LNCAP (cell line): ENCODE measurements around the gene INHBB.
A peak's percentile ranks its signal among the peaks of the same experiment; 100 is the strongest.

Experiments used
- CTCF ChIP-seq: fragments of 450-650 bp; IDR thresholded peaks from 2 replicates; pipeline ENCODE4 v1.5.1; 2017; ENCODE audit warnings: mild to moderate bottlenecking

The INHBB gene

DNA sequence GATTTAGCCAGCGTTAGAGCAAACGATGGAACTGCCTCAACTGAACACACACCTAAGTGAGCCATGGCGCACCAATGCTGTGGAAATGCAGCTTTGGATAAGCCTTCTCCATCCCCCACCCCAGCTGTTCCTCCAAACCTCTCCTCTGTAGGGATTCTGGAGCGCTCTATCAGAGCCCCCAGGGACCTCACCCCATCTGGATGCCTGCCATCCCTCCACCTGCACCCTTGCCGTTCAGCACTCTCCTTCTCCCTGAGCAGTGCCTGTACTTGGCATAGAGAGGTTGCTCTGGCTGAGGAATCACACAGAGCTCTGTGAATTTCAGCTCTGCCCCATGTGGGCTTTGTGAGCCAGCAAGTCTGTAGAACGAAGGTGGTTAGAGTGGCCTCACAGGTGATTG is 42.8 kb upstream of the INHBB start:
- TF ChIP-seq CTCF = no peak

GRCh38 chr2:120305296-120305695 is 40.6 kb upstream of the INHBB start:
- peak; percentile 48 for TF ChIP-seq CTCF

- no peak for TF ChIP-seq CTCF
Measured at GRCh38 chr2:120305937-120306490, 39.9 kb upstream of the INHBB start.

- no peak for TF ChIP-seq CTCF
Measured at GRCh38 chr2:120307482-120307881, 38.5 kb upstream of the INHBB start.

DNA sequence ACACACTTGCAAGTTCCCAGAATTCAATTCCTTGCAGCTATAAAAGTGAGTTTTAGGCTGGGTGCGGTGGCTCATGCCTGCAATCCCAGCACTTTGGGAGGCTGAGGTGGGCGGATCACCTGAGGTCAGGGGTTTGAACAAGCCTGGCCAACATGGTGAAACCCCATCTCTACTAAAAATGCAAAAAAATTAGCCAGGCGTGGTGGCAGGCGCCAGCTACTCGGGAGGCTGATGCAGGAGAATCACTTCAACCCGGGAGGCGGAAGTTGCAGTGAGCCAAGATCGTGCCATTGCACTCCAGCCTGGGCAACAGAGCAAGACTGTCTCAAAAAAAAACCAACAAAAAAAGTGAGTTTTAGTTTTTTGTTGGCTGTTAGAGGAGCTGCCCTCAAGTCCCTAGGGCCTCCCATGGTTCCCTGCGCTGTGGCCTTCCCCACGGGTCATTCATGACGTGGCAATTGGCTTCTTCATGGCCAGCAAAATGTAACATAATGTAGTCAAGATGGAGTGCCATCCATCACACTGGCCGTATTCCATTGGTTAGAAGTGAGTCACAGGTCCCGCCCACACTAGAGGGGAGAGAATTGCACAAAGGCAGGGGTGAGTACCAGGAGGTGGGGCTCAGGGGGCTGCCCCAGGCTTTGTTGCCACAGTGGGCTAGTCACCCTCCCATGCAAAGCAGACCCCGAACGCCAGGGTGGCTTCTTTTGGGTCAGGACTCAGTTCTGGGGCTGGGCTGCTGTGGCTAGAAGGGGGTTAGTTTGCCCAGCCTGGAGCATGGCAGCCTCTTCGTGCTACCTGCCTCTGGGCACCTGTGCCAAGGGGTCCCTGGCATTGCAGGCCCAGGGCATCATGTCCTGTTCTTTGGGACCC is 37.7 kb upstream of the INHBB start:
- TF ChIP-seq CTCF = no peak

DNA sequence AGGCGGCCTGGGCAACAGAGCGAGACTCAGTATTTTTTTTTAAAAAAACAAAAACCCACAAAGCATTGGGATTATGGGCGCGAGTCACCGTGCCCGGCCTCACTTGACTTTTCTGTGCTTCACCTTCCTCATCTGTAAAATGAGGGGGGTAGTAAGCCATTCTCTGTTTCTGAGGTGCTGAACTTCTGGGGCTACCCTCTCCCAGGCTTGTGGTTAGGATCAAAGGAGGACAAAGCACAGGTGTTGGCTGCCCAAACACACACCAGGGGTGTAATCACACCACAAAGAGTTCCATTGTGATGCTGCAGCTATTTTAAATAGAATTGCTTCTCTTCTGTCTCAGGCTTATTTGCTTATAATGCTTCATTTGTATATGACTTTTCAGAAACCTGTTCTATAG is 35.8 kb upstream of the INHBB start:
- no peak for TF ChIP-seq CTCF

GRCh38 chr2:120312076-120312475 is 33.9 kb upstream of the INHBB start:
- TF ChIP-seq CTCF = no peak
